Neutrophil (primary cell): ENCODE measurements around the gene SERPINB5.

Experiments used
- H3K27ac ChIP-seq: fragments of 200-600 bp; sonication (generic); 2 replicates; pipeline ENCODE4 v1.5.1; 2016; ENCODE audit warnings: mild to moderate bottlenecking, moderate library complexity
- H3K27me3 ChIP-seq: fragments of 200-600 bp; sonication (generic); 2 replicates; pipeline ENCODE4 v1.6.0; 2016; ENCODE audit warnings: mild to moderate bottlenecking
- H3K36me3 ChIP-seq: fragments of 200-600 bp; sonication (generic); 2 replicates; pipeline ENCODE4 v1.5.1; 2017
- H3K4me1 ChIP-seq, 2 experiments: fragments of 200-600 bp in 1 of 2; sonication (generic) in 1 of 2; 1 replicate in 1 of 2; 2 replicates in 1 of 2; pipeline versions ENCODE4 v1.5.1 to v1.6.1; 2013 to 2016; ENCODE audit warnings: low read depth in 1 of 2, low read length in 1 of 2, mild to moderate bottlenecking in 1 of 2, moderate library complexity in 1 of 2; ENCODE audit not compliant: control insufficient read depth in 1 of 2, insufficient read depth in 1 of 2
- H3K4me3 ChIP-seq, 2 experiments: fragments of 200-600 bp in 1 of 2; sonication (generic) in 1 of 2; 1 replicate in 1 of 2; 2 replicates in 1 of 2; pipeline ENCODE4 v1.5.1; 2013 to 2016; ENCODE audit warnings: low read depth in 1 of 2, low read length in 1 of 2, mild to moderate bottlenecking in 1 of 2, moderate library complexity in 1 of 2
- H3K9me3 ChIP-seq: fragments of 200-600 bp; sonication (generic); 2 replicates; pipeline ENCODE4 v1.5.1; 2016
- CTCF ChIP-seq: fragments of 200-600 bp; sonication (generic); IDR thresholded peaks from 2 replicates; pipeline ENCODE4 v1.5.1; 2016; ENCODE audit warnings: antibody characterized with exemption

Gene SERPINB5

GRCh38 chr18:63476668-63477067, at the start of gene SERPINB5:
SERPINB5 (plus strand) TSS chr18:63476958; CDS start chr18:63484429, 7,471 bp downstream.
- no peak for TF ChIP-seq CTCF

GRCh38 chr18:63427558-63427957, 49.2 kb upstream of the SERPINB5 start:
- H3K36me3 ChIP-seq, result no peaks in the 10 kb centered on the region
- no peak for TF ChIP-seq CTCF
- H3K4me1 ChIP-seq, result peaks cover 7 to 9% of the 10 kb centered on the region in 2 experiments
- H3K27me3 ChIP-seq, result no peaks in the 10 kb centered on the region
- no peak overlapping the region for H3K27ac ChIP-seq
- no peaks in the 10 kb centered on the region for H3K9me3 ChIP-seq
- no peak overlapping the region for H3K4me3 ChIP-seq

More at GRCh38 chr18:63476668-63477067, at the start of gene SERPINB5:
- H3K4me1 ChIP-seq, result no peaks in the 10 kb centered on the region
- H3K27me3 ChIP-seq, result no peaks in the 10 kb centered on the region
- H3K27ac ChIP-seq, result no peak within 1 kb of the TSS
- H3K9me3 ChIP-seq, result no peaks in the 10 kb centered on the region
- no peak within 1 kb of the TSS for H3K4me3 ChIP-seq
- H3K36me3 ChIP-seq, result no peaks in the 10 kb centered on the region

GRCh38 chr18:63430526-63430925, 46.2 kb upstream of the SERPINB5 start:
- Histone ChIP-seq H3K27me3 (no peaks in the 10 kb centered on the region), H3K4me1 (no peaks in the 10 kb centered on the region)

GRCh38 chr18:63431180-63431579, 45.6 kb upstream of the SERPINB5 start:
- Histone ChIP-seq H3K4me1 (peaks cover 1 to 2% of the 10 kb centered on the region in 2 experiments), H3K36me3 (no peaks in the 10 kb centered on the region), H3K4me3 (no peak overlapping the region), H3K27ac (no peak overlapping the region), H3K27me3 (no peaks in the 10 kb centered on the region), H3K9me3 (no peaks in the 10 kb centered on the region)
- TF ChIP-seq CTCF, result no peak

More at GRCh38 chr18:63430526-63430925, 46.2 kb upstream of the SERPINB5 start:
- no peak for TF ChIP-seq CTCF
- H3K4me3 ChIP-seq, result no peak overlapping the region
- H3K36me3 ChIP-seq, result no peaks in the 10 kb centered on the region
- no peak overlapping the region for H3K27ac ChIP-seq
- no peaks in the 10 kb centered on the region for H3K9me3 ChIP-seq

- TF ChIP-seq CTCF, result no peak
- Histone ChIP-seq H3K36me3 (no peaks in the 10 kb centered on the region), H3K27ac (no peak overlapping the region), H3K4me3 (no peak overlapping the region), H3K4me1 (peaks cover 8 to 10% of the 10 kb centered on the region in 2 experiments), H3K9me3 (no peaks in the 10 kb centered on the region), H3K27me3 (no peaks in the 10 kb centered on the region)
Observed at GRCh38 chr18:63433334-63433866, 43.4 kb upstream of the SERPINB5 start.

- no peaks in the 10 kb centered on the region for H3K9me3 ChIP-seq
- no peak overlapping the region for H3K4me3 ChIP-seq
- H3K27me3 ChIP-seq, result no peaks in the 10 kb centered on the region
- no peak overlapping the region for H3K27ac ChIP-seq
- peaks cover 12 to 19% of the 10 kb centered on the region in 2 experiments for H3K4me1 ChIP-seq
- no peak for TF ChIP-seq CTCF
- no peaks in the 10 kb centered on the region for H3K36me3 ChIP-seq
Observed at GRCh38 chr18:63438181-63438580, 38.6 kb upstream of the SERPINB5 start.
